ENCODE measurements around the gene MKNK1. TPM values are rescaled to one million over a fixed set of nuclear protein-coding genes. Genes with fewer than 3 reads are reported as not detected.

Gene MKNK1
- total and polyA plus RNA-seq, 2 donors (not counting 1 experiment from before 2014, with no cell fraction given): 51.0 to 73.0 TPM

DNA sequence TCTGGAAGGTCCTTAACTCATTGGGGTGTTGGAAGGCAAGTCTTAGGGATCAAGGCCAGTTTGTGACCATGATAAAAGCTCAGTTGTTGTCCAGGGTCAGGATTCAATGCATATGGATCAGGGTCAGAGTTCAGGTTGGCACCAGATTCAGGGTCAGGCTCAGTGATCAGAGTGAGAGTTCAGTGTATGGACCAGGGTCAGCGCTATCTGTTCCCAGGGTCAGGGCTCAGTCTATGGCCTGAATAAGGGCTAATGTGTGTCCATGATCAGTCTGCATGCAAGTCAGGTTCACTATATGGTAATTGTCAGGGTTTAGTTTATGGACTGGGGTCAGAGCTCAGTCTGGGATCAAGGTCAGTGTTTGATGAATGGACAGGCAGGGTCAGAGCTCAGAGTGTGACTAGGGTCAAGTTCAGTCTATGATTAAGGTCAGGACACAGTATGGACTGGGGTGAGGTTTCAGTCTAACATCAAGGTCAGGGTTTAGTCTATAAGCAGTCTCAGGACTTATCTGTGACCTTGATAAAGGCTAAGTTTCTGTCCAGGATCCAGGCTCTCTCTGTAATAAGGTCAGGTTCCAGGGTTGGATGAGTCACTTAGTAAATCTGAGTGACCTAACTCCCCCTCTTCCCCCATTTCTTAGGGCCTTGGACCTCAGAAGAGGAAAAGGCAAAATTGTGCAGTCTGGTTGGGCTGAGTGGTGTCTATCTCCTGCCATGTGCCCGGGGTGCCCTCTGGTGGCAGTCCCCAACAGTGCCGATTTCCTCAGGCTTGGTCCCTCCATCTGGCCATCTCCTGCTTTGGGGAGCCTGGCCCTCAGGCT, 76.4 kb downstream of the MKNK1 start:
- Histone ChIP-seq H2AFZ (ENCODE audit: insufficient read depth, low read depth, low read length, poor library complexity, severe bottlenecking) (no peak overlapping the region), H3K4me3 (ENCODE audit: control extremely low read depth in 1 of 5, extremely low read depth in 1 of 5, insufficient read depth in 1 of 5, low read depth in 2 of 5, low read length in 4 of 5) (no peak overlapping the region), H3K27me3 (replicated peaks in 1 of 4; ENCODE audit: control extremely low read depth in 1 of 4, control insufficient read depth in 3 of 4, insufficient read depth in 4 of 4, low read length in 3 of 4) (peaks cover 0 to 40% (median 9%) of the 10 kb centered on the region in 4 experiments), H3K9me3 (ENCODE audit: control extremely low read depth in 1 of 3, control insufficient read depth in 2 of 3, insufficient read depth in 1 of 3, low read length in 2 of 3) (no peaks in the 10 kb centered on the region), H3K9ac (ENCODE audit: low read length) (no peak overlapping the region), H3K4me2 (replicated peaks; ENCODE audit: low read depth, low read length, poor library complexity, severe bottlenecking) (no peak overlapping the region), H3K36me3 (replicated peaks in 1 of 2; ENCODE audit: control extremely low read depth in 1 of 2, control insufficient read depth in 1 of 2, extremely low read depth in 1 of 2, insufficient read depth in 2 of 2, low read length in 1 of 2) (no peaks in the 10 kb centered on the region), H3K79me2 (ENCODE audit: control insufficient read depth, insufficient read depth, low read length) (no peaks in the 10 kb centered on the region), H3K27ac (ENCODE audit: low read length in 2 of 2) (no peak overlapping the region), H3K4me1 (ENCODE audit: control insufficient read depth in 2 of 2, insufficient read depth in 2 of 2, low read length in 2 of 2) (no peaks in the 10 kb centered on the region), H4K20me1 (ENCODE audit: control insufficient read depth, insufficient read depth, low read length, poor library complexity, severe bottlenecking) (no peaks in the 10 kb centered on the region)
- DNase-seq (peak; percentile 64), ATAC-seq (ENCODE audit: low read depth) (peak; percentile 50)
- no peak overlapping the region for H3K4me3 Mint-ChIP-seq
- no peaks in the 10 kb centered on the region for H3K9me3 Mint-ChIP-seq (ENCODE audit: insufficient read depth)
- intact Hi-C loops (cut with micrococcal nuclease): loop anchor here (1.0 to 2.0 kb wide), 3 partner anchors 51 to 121 kb away; no protein-coding TSS in a partner anchor
- H3K27ac Mint-ChIP-seq: no peak overlapping the region
- 34% methylated on average over 3 of the region's 3 CpGs for WGBS (ENCODE audit: insufficient coverage)
- TF ChIP-seq, protein P1, sequence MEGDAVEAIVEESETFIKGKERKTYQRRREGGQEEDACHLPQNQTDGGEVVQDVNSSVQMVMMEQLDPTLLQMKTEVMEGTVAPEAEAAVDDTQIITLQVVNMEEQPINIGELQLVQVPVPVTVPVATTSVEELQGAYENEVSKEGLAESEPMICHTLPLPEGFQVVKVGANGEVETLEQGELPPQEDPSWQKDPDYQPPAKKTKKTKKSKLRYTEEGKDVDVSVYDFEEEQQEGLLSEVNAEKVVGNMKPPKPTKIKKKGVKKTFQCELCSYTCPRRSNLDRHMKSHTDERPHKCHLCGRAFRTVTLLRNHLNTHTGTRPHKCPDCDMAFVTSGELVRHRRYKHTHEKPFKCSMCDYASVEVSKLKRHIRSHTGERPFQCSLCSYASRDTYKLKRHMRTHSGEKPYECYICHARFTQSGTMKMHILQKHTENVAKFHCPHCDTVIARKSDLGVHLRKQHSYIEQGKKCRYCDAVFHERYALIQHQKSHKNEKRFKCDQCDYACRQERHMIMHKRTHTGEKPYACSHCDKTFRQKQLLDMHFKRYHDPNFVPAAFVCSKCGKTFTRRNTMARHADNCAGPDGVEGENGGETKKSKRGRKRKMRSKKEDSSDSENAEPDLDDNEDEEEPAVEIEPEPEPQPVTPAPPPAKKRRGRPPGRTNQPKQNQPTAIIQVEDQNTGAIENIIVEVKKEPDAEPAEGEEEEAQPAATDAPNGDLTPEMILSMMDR (IDR thresholded peaks at IDR 0.05): peak; percentile 80
- no peak for TF ChIP-seq EZH2 (IDR thresholded peaks at IDR 0.05; ENCODE audit: borderline replicate concordance, insufficient read depth, low read depth, low read length, poor library complexity, severe bottlenecking)
- H3K4me1 Mint-ChIP-seq: no peaks in the 10 kb centered on the region
- H3K27me3 Mint-ChIP-seq: peaks cover 58% of the 10 kb centered on the region
- ChIA-PET POLR2A (no interaction called here), CTCF (interaction anchor here (0.6 to 8.2 kb wide), 13 partner anchors 12 to 200 kb away, joined by 3 to 122 read pairs (median 4); no protein-coding TSS in a partner anchor)

DNA sequence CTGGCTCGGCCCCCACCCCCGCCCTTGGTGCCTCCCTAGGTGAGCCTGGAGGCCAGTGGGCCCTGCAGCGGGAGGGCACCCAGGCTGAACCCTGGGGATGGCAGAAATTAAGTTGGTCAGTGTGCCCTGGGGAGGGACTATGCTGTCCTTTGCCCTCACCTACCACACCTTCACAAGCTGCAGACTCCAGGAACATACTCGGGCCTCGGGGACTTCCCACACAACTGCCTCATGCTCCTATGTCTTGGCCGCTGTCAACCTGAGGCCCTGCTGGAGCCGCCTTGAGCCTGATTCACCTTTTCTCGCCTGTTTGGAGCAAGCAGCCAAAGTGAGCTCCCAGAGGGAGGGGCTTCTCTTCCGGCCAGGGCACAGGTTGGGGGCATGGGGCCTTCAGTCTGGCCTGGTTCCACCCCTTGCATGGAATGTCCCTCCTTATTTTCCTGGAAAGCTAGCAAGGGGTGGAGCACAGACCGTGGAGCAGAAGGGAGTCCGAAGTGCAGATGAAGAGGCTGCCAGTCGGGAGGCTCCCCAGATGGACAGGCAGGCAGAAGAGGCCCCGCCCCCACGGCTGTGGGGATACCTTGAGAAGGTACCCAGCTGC, 77.3 kb downstream of the MKNK1 start:
- POLR2A ChIA-PET: no interaction called here

More for the DNA sequence above, 77.3 kb downstream of the MKNK1 start:
- Histone ChIP-seq H4K20me1 (ENCODE audit: control insufficient read depth, insufficient read depth, low read length, poor library complexity, severe bottlenecking) (no peaks in the 10 kb centered on the region), H3K4me3 (ENCODE audit: control extremely low read depth in 1 of 5, extremely low read depth in 1 of 5, insufficient read depth in 1 of 5, low read depth in 2 of 5, low read length in 4 of 5) (no peak overlapping the region), H2AFZ (ENCODE audit: insufficient read depth, low read depth, low read length, poor library complexity, severe bottlenecking) (no peak overlapping the region), H3K79me2 (ENCODE audit: control insufficient read depth, insufficient read depth, low read length) (no peaks in the 10 kb centered on the region), H3K9me3 (ENCODE audit: control extremely low read depth in 1 of 3, control insufficient read depth in 2 of 3, insufficient read depth in 1 of 3, low read length in 2 of 3) (no peaks in the 10 kb centered on the region), H3K36me3 (replicated peaks in 1 of 2; ENCODE audit: control extremely low read depth in 1 of 2, control insufficient read depth in 1 of 2, extremely low read depth in 1 of 2, insufficient read depth in 2 of 2, low read length in 1 of 2) (no peaks in the 10 kb centered on the region), H3K9ac (ENCODE audit: low read length) (no peak overlapping the region), H3K27me3 (replicated peaks in 1 of 4; ENCODE audit: control extremely low read depth in 1 of 4, control insufficient read depth in 3 of 4, insufficient read depth in 4 of 4, low read length in 3 of 4) (peaks cover 0 to 31% (median 7%) of the 10 kb centered on the region in 4 experiments), H3K4me2 (replicated peaks; ENCODE audit: low read depth, low read length, poor library complexity, severe bottlenecking) (no peak overlapping the region), H3K4me1 (ENCODE audit: control insufficient read depth in 2 of 2, insufficient read depth in 2 of 2, low read length in 2 of 2) (no peaks in the 10 kb centered on the region), H3K27ac (ENCODE audit: low read length in 2 of 2) (no peak overlapping the region)
- Mint-ChIP-seq H3K4me3 (no peak overlapping the region), H3K27ac (no peak overlapping the region), H3K4me1 (no peaks in the 10 kb centered on the region), H3K9me3 (ENCODE audit: insufficient read depth) (no peaks in the 10 kb centered on the region), H3K27me3 (peaks cover 60% of the 10 kb centered on the region)
- no peak for TF ChIP-seq EZH2 (IDR thresholded peaks at IDR 0.05; ENCODE audit: borderline replicate concordance, insufficient read depth, low read depth, low read length, poor library complexity, severe bottlenecking)
- TF ChIP-seq, protein P1 (IDR thresholded peaks at IDR 0.05): no peak
- intact Hi-C loops (cut with micrococcal nuclease): no loop called here
- ATAC-seq (ENCODE audit: low read depth) (no peak), DNase-seq (no peak)
- 65% methylated on average over 10 of the region's 14 CpGs for WGBS (ENCODE audit: insufficient coverage)
- CTCF ChIA-PET: interaction anchor here (0.6 to 8.2 kb wide), 7 partner anchors 13 to 119 kb away, joined by 3 to 122 read pairs (median 7); no protein-coding TSS in a partner anchor
